GM12892 (cell line): Measurements from ENCODE around the gene SERPINA12.

Experiments used
- POLR2A ChIP-seq: IDR thresholded peaks from 2 replicates; pipeline ENCODE4 v1.6.1; 2011; ENCODE audit warnings: low read depth, low read length, control low read depth
- POLR2AphosphoS5 ChIP-seq: IDR thresholded peaks from 2 replicates; pipeline ENCODE4 v1.6.1; 2011; ENCODE audit warnings: low read depth, low read length, control low read depth

GRCh38 chr14:94449930-94450329 lies 59.3 kb downstream of the SERPINA12 start:
- TF ChIP-seq POLR2A (no peak), POLR2AphosphoS5 (no peak)
